Frontal cortex (tissue), 4 donors: ENCODE results near the gene KIDINS220. TPM values are rescaled to one million over a fixed set of nuclear protein-coding genes. Genes with fewer than 3 reads are reported as not detected.

Source experiments
- DNase-seq, 2 donors: peaks; one replicate each; pipeline ENCODE4 v3.0.0; 2012; ENCODE audit warnings: low spot score in 2 of 2
- FAIRE-seq: peaks from 2 replicates; lab custom pipeline; 2012; peaks lifted over from hg19 to GRCh38; lab: Jason Lieb, UNC
- total RNA-seq: library from RNA; depleted of rRNA; stranded (reverse); fragments of >200 nt; gene quantifications from one replicate; pipeline ENCODE4 v1.2.3, GENCODE V29; 2014
- donor health status: control.
- donor health status: control.
- donor health status: control.

Gene KIDINS220
- total RNA-seq, 1 donor from 2014 or later = 704 TPM

- FAIRE-seq = peak; percentile 58
- no peak for DNase-seq
These were observed 20.2 kb downstream of the KIDINS220 start for GRCh38 chr2:8817221-8817620.

DNA sequence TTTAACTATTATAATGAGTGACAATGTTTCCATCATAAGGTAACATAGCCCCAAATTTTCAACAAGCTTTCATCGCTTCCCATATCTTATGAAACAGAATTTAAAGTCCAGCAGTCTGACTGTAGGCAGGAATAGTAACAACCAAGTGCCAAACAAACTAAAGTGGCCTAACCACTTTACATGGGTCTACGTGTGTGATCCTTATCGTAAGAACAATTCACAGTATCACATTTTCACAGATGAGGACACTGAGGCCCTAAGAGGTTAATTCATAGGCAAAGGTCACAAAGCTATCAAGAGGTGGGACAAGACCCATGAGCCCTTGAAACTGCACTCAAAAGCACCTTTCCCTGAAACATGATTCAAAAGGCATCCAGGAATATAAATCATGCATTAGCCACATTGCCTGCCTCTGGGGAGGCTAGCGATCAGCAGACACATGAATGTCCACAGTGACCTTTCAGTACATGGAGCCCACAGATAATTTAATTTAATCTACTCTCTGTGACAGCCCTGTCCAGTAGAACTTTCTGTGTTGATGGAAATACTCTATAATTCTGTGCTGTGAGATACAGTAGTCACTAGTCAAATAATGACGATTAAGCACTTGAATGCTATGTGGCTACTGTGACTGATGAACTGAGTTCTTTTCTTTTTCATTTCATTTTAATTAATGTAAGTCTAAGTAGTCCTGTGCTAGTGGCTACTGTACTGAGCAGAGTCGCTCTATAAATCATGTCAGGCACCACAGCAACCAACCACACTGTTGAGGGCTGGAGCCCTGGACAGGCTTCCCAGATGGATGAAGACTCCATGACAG, 30.3 kb downstream of the KIDINS220 start:
- FAIRE-seq (no peak), DNase-seq (no peak)

GRCh38 chr2:8805278-8806210, 31.9 kb downstream of the KIDINS220 start:
- no peak for DNase-seq

GRCh38 chr2:8803658-8804379, 33.6 kb downstream of the KIDINS220 start:
- DNase-seq = no peak
- no peak for FAIRE-seq

More at GRCh38 chr2:8805278-8806210, 31.9 kb downstream of the KIDINS220 start:
- no peak for FAIRE-seq

DNA sequence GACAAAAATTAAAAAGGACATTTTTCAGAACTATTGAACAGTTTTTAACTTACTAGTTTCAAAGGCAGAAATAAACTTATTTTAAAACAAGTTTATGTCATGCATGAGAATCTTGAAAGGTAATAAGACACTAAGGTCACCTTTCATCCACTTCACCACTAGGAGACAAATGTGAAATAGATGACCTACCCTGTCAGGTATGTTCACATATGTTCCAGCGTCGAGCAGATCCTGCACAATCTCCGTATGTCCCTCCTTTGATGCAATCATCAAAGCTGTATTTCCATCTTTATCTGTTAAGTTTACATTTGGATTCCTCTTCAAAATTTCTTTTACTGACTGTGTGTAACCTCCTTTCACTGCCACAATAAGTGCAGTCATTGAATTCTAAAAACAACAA, 34.7 kb downstream of the KIDINS220 start:
- FAIRE-seq = no peak

DNA sequence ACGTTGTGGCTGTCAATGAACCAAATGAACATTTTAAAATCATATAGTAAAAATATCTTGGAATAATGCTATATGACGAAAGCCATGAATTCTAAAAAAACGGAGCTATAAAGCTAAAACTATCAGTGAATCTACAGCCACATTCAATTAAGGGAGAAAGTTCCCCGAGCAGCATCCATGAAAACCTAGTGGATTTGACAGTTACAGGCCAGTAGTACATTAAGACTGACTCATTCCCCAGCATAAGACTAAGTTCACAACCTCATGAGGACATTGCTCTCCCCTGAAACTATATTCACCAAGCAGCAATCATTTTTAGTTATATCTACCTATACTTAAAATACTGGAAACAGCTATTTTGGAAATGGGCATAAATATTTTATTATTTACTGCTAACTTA, 36.6 kb downstream of the KIDINS220 start:
- DNase-seq (no peak), FAIRE-seq (no peak)

More for the DNA sequence above, 34.7 kb downstream of the KIDINS220 start:
- no peak for DNase-seq

DNA sequence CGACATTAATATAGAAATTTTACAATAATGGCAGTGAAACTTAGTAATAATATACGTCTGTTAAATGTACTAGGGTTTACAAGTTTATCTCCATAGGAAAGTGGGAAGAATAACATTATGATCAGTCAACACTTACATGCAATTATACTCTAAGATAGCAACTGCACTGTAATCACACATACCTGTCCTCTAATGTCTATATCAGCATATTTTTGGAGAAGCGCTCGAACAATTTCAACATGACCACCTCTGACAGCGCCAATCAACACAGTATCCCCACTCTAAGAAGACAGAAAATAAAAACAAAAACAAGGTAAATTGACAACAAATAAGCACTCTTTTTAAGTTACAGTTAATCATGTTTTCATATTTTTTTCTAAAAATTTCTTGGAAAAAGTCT, 37.2 kb downstream of the KIDINS220 start:
- no peak for DNase-seq
- FAIRE-seq = no peak

DNA sequence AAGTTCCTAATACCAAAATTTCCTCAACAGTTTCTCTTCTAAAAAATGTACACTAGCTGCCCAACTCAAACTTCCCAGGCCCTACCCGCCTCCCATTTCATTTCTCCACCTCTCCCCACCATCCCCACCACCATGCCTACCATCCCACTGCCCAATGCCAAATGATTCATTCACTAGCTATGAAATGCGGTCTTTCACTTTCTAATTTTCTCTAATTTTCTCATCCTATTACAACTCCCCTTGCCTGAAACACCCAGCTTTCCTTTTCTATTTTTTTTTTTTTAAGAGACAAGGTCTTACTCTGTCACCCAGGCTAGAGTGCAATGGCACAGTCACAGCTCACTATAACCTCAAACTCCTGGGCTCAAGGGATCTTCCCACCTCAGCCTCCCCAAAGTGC, 38.4 kb downstream of the KIDINS220 start:
- no peak for DNase-seq
- no peak for FAIRE-seq

DNA sequence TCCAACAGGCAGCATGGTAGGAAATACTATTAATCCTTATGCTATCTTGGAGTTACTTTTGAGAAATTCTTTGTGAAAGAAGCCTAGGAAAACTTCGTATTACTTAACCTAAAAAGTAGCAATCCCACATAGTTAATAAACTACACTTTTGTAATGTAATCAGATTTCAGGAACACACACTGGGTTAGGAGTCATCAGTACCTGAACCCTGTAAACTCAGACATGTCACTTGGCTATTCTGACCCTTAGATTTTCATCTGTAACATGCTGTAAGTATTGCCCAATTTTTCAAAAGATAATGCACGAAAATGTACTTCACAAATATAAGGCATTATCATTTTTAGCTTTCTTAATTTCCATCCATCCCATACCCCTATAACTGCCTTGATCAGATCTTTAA, 39.0 kb downstream of the KIDINS220 start:
- DNase-seq (no peak), FAIRE-seq (no peak)

- FAIRE-seq (no peak), DNase-seq (no peak)
These were observed 39.7 kb downstream of the KIDINS220 start for GRCh38 chr2:8797682-8798081.

- FAIRE-seq (no peak), DNase-seq (no peak)
These were observed 40.4 kb downstream of the KIDINS220 start for GRCh38 chr2:8796878-8797550.

- FAIRE-seq = no peak
- no peak for DNase-seq
These were observed 41.0 kb downstream of the KIDINS220 start for GRCh38 chr2:8796315-8796848.

DNA sequence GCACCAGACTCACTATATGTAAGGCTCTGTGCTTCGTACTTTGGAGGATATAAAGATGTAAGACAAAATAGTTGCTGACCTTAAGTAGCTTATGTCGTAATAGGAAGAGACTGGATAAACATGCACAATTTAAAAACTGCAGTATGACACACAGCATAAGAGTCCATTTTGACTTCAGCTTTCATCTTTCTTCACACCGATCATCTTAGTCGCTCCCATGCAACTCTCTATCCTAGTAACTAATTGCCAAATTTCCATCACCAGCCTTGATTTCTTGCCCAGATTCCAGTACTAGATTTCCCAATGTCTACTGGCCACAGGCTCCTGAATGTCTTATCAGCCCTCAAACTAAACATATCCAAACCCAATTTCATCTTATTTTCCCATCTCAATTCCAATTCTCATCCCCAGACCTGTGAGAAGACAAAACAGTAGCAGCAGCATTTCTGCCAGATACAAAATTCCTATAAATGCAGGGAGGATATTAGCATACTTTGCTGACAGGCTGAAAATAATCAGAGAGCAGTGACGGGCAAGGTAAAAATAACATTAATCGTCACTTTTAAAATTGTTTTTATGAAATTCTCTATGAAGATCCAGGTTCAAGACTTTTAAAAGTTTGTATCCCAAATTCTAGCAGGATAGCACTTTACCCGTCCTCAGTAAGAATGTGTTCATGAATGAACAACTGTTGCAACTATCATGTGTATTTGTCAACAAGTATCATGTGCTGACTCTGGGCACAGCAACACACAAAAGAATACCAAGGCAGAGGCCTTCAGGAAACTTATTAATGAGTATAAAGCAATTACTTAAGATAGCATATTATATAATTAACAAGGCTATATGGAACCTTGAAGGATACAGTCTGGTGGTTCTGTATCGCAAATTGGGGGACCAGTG, 42.2 kb downstream of the KIDINS220 start:
- DNase-seq (no peak), FAIRE-seq (no peak)

DNA sequence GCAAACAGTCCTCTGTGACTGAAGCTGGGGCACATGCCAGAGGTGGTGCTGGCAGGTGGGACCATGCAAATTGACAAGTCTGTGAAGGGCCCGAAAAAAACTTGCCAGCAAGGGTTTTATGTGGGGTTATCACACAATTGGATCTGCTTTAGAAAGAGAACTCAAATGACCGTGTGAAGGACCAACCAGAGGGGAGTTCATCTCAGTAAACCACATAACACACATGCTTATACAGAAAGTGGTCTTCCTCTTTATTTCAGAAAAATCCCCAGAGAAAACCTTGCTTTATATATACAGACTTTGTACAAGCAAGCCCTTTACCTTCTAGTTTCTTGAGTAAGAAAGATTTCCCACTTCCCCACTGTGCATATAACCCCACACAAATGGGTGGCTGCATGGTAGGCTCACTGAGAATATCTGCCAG, 46.7 kb downstream of the KIDINS220 start:
- DNase-seq (no peak), FAIRE-seq (no peak)

DNA sequence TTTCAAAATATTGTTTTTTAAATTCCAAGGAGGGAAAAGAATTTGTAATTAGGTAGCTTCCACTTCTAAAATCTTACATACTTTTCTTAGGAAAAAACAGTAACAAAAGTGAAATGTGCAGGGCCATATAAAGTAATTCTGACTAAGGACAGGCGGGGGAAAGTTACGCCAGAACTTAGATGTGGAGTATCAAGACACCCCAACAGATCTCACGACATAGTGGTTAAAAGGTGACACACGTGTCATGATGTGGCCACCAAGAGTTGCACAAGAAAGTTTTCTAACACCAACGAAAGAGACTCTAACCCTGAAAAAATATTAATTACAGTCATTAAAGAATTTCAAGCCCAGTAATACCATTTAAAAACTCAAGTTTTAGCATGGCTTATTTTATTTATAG, 51.0 kb downstream of the KIDINS220 start:
- no peak for FAIRE-seq
- DNase-seq = no peak

GRCh38 chr2:8779795-8780671, 57.4 kb downstream of the KIDINS220 start:
- FAIRE-seq (no peak), DNase-seq (no peak)

DNA sequence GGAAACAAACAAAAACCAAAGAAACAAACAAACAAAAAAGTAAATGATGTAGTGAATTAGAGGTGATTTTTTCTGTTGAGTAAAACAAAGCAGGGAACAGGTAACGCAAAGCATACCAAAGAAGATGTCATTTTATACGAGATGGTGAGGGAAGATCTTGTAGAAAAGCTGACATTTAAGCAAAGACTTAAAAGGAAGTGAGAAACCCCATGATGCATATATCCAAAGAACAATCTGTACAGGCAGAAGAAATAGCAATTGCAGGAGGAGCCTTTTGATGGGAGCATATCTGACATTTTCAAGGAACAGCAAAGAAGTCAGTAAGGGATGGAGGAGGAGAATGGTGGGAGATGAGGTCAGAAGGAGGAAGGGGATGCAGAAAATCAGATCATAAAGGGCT, 63.0 kb downstream of the KIDINS220 start:
- no peak for FAIRE-seq
- DNase-seq = no peak
